Measurements from ENCODE around the gene GPR15LG.
"Not testable (repeated sequence)": the region's sequence is repeated elsewhere in the genome, so short reads cannot be mapped to it uniquely, and the experiment has no call there.

The GPR15LG gene

DNA sequence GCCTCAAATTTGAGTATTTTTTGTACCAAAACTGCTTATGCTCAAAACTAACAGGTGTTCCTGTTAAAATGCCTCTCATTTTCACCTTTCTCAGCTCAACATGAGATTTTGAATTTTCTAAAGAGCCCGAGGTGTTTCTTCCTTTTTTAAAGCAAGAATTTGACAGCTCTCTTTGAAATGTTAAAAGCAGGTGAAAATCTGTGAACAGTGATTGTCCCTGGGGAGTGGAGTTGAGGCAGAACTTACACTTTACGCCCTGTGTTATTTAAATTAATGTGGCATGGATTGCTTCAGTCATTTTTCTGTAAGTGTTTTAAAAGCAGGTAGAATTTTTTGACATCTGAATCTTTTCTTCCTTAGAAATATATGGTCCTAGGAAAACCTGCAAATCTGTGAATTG, 9.2 kb upstream of the GPR15LG start:
- DNase-seq (ENCODE audit: low read depth in 1 of 2, low spot score in 1 of 2): no peak

DNA sequence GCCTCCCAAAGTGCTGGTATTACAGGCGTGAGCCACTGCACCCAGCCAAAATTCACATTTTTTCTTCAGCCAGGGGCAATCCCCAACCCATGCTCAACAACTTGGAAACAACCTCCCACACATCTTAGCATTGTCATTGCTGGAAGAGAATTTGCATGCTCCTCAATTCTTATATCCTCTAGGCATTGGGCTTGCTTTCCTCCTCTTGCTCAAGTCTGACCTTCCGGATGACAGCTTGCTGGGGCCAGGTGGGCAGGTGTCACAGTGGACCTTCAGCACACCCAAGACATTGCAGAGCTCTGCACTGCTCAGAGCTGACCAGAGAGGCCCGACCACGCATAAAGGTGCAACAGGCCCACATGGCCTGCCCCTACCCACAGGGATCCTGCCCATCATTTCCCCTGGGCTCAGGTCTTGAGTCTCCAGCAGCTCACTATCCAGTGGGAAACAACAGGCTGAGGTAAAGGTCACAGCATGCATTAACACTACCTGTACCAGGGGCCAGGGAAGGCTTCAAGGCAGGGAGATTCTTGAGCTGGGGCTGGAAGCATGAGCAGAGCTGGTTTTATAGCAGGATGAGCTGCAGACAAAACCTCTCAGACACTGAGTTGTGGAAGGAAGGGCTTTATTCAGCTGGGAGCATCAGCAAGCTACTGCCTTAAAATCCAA, 6.8 kb upstream of the GPR15LG start:
- DNase-seq (ENCODE audit: low read depth in 1 of 2, low spot score in 1 of 2): no peak

DNA sequence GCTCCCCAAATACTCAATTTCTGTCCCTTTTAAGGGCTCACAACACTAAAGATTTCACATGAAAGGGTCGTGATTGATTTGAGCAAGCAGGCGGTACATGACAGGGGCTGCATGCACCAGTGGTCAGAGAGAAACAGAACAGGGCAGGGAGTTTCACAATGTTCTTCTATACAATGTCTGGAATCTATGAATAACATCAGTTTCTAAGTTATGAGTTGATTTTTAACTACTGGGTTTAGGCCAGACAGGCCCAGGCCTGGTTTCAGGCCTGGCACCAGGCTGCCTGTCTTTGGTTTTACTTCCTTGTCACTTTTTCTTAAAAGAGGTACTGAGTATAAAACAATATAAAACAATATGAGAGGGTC, 6.3 kb upstream of the GPR15LG start:
- DNase-seq (ENCODE audit: low read depth in 1 of 2, low spot score in 1 of 2): not testable (repeated sequence)

DNA sequence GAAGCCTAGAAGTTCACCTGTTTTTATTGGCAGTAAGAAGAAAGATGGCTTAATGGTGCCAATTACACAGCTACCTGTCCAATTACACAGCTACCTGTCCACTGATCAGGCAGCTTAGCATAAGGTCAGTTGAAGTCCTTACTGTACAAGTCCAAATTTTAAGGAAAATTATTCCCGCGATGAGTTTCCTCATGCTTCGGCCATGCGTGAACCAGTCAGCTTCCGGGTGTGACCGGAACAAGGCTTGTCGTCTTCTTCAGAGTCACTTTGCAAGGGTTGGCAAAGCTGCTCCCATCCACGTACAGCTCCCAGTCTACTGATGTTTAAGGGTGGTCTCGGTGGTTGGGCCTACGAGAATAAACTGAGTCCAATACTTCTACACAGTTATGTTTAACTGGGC, 5.2 kb upstream of the GPR15LG start:
- DNase-seq (ENCODE audit: low read depth in 1 of 2, low spot score in 1 of 2): not testable (repeated sequence)

DNA sequence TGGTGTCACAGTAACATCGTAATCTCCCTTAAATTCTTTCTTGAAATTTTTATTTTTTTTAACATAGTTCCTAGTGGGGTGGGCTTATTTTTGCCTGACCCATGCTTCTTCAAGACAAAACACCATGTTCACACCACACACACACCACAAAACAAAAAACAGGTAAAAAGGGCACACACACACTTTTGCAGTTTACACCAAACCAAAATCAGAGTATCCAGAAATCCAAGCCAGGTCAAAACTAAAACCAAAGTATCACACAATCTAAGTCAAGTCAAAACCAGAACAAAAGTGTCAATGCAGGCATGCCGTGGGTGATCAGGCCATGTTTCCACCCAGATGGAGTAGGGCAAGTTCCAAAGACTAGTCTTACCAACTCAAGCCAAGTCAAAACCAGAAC, 2.4 kb upstream of the GPR15LG start:
- not testable (repeated sequence) for DNase-seq (ENCODE audit: low read depth in 1 of 2, low spot score in 1 of 2)

DNA sequence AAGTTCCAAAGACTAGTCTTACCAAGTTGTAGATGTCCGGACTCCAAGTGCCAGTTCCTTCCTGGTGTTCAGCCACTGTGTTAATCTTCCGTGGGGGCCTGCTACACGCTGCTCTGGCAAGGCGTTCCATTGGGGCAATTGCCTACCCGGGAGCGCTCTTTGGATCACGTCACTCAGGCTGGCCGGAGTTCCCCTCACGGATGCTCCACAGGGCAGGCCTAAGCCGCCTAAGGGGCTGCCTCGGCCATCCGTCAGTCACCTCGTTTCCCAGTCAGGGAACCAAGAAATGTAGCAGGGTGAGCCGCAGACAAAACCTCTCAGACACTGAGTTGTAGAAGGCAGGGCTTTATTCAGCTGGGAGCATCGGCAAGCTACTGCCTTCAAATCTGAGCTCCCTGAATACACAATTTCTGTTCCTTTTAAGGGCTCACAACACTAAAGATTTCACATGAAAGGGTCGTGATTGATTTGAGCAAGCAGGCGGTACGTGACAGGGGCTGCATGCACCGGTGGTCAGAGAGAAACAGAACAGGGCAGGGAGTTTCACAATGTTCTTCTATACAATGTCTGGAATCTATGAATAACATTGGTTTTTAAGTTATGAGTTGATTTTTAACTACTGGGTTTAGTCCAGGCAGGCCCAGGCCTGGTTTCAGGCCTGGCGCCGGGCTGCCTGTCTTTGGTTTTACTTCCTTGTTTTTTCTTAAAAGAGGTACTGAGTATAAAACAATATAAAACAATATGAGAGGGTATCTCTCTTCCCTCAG, 1.7 kb upstream of the GPR15LG start:
- not testable (repeated sequence) for DNase-seq (ENCODE audit: low read depth in 1 of 2, low spot score in 1 of 2)

DNA sequence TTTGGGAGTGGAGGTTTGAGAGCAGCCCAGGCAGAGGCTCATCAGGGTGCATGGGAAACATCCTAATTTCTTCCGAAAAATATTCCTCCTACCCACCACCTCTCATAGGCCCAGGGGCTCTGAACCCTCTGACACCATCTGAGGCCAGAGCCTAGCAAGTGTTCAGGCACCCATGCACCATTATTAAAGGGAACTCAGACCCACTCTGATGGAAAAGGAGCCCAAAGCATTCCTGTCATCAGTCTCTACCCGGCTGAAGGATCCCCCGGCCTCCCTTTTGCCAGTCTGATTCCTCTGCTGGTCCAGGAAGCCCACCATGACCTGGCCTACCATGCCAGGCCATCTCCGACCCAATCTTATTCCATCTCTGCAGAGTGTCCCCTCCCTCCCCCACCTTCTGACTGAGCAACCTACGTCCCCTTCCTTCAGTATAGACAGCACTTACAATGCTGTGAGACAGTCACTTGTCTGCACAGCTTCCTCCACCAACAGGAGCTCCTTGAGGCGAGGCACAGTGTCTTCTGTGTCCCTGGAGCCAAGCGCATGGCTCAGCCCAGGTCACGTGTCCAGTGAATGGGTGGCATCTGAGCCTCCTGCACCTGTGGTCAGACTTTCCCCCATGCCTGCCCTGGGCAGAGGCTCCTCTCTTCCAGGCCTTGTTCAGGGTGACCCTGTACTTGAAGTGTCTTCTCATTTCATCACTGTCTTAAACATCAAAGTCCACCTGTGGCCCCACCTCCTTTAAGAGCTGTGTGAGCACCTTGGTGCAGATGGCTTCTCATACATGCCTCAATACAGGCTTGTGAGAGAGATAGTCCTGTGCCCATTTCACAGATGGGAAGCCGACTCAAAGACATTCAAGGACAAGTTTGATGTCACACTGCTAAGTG, 889 bp upstream of the GPR15LG start:
- no peak for DNase-seq (ENCODE audit: low read depth in 1 of 2, low spot score in 1 of 2)

DNA sequence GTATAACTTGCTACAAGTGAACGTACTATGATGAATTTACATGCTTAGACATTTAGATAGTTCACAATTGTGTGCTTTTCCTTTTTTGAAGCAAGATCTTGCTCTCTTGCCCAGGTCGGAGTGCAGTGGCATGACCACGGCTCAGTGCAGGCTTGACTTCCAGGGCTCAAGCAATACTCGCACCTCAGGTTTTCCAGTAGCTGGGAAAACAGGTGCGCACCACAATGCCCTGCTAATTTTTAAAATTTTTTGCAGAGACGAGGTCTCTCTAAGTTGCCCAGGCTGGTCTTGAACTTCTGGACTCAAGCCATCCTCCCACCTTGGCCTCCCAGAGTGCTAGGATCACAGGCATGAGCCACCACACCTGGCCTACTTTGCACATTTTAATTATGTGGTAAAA, 1.8 kb downstream of the GPR15LG start:
- no peak for DNase-seq (ENCODE audit: low read depth in 1 of 2, low spot score in 1 of 2)

DNA sequence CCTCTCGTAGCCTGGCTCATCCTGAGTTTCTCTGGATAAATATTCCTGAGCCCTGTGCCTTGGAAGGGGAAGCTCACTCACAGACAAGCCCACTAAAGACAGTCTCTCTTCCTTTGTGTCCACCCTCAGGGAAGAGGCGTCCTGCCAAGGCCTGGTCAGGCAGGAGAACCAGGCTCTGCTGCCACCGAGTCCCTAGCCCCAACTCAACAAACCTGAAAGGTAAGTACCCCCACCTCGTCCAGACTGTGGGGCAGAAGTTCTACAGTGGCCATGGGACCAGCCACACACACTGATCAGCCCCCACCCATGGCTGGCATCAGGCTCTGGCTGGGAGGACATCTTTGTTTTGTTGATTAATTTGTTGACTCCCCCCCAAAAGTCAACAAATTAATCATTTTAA, 2.8 kb downstream of the GPR15LG start:
- DNase-seq (ENCODE audit: low read depth in 1 of 2, low spot score in 1 of 2): no peak

DNA sequence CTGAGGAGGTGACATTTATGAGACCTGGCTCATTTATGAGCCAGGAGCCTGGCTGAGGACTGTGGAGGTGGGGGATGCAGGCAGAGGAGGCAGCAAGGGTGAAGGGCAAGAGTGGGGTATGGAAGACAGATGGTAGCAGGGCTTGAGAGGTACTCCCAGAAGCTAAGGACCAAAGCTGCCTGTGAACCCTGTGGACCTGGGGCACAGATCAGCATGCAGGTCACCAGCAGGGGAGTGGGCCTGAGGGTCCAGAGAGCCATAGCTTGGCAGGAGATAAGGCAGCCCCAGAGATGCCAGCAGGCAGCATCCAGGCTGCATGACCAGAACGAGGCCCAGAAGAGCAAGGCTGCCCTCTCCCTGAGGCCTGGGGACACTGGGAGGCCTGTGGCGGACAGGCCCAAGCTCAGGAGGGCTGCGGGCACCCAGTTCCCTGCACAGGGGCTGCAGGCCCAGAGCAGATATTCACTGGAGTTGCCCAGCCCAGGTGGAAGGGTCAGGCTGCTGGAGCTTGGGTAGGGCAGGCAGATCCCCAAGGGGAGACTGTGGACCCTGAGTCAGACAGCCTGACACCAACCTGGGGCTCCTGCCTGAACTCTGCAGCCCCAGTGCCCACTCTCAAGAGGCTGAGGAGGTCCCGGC, 3.4 kb downstream of the GPR15LG start:
- no peak for DNase-seq (ENCODE audit: low read depth in 1 of 2, low spot score in 1 of 2)

DNA sequence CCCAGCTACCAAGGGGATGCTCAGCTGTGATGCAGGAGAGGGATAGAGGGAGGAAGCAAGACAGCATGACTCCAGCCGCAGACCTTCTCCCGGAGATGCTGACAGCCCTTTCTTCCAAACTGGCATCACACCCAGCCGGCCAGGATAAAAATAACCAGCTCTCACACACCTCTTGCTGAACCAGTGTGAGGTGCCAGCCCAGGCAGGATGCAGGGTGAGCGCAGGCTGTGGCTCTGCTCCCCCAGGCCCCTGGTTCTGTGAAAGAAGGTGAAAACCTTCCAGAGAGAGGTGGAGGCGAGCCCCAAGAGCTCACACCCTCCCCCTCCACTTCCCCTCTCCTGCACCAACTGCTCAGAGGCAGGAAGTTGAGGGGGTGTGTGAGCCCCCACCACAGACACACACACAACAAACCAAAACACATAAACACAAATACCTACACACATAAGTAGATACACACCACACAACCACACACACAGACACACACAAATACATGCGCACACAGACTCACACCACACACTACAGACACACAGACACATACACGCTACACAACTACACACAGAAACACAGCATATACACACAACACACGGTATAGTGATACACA, 4.0 kb downstream of the GPR15LG start:
- DNase-seq (ENCODE audit: low read depth in 1 of 2, low spot score in 1 of 2): no peak

DNA sequence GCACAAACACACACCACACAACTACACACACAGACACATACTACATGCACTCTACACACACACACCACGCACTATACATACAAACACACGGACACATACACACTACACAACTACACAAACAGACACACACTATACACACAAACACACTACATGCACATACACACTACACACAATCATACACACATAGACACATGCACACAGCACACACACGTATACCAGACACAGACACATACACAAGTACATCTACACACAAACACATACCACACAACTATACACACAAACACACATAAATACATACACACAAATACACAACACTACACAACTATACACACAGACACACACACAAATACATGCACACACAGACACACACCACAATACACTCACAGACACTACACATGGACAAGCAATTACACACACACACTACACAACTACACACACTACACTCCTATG, 4.6 kb downstream of the GPR15LG start:
- DNase-seq (ENCODE audit: low read depth in 1 of 2, low spot score in 1 of 2): no peak

DNA sequence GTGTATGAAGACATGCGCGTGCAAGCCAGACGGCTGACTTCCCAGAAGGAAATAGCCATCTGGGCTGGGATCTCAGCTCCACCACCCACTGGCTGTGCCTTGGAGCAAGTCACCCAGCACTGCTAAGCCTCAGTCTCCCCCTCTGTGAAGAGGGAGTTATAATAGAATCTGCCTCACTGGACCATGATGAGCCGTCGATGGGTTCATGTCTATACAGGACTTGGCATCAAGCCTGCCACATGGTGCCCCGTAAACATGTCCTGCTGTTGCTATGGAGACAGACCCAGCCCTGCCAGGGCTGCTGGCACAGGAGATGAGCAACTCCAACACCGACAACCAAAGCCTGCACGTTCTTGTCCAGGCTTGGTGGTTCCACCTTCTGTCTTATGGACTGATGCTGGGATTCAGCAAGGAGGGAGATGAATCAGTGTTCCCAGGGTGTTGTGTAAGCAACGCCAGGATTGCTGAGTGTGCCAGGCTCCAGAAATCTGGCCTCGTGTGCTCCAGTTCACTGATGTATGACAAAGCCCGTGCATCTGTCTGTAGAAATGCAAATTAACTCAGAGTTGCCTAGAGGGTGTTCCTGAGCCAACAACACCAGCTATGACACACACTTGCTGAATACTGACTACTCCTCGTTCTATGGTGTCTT, 5.6 kb downstream of the GPR15LG start:
- DNase-seq (ENCODE audit: low read depth in 1 of 2, low spot score in 1 of 2): no peak

DNA sequence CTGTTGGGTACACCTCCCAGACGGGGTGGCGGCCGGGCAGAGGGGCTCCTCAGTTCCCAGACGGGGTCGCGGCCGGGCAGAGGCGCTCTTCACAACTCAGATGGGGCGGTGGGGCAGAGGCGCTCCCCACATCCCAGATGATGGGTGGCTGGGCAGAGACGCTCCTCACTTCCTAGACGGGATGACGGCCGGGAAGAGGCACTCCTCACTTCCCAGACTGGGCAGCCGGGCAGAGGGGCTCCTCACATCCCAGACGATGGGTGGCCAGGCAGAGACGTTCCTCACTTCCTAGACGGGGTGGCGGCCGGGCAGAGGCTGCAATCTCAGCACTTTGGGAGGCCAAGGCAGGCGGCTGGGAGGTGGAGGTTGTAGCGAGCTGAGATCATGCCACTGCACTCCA, 6.8 kb downstream of the GPR15LG start:
- DNase-seq (ENCODE audit: low read depth in 1 of 2, low spot score in 1 of 2): not testable (repeated sequence)

DNA sequence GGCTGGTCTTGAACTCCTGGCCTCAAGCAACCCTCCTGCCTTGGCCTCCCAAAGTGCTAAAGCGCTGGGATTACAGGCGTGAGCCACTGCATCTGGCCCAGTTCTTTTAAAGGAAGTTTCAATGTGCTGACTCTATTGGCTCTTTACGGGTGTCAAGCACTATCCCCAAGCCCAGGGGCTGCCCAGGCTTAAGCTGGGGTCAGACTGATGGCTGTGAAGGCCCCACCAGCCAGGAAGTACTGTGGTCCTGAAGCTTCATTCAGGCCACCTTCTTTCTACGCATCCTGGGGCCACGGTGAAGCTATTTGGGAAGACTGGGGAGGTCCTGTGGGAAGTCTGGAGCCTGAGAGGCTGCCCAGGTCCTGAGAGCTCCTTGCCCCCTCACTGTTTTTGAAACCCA, 8.0 kb downstream of the GPR15LG start:
- DNase-seq (ENCODE audit: low read depth in 1 of 2, low spot score in 1 of 2): no peak

DNA sequence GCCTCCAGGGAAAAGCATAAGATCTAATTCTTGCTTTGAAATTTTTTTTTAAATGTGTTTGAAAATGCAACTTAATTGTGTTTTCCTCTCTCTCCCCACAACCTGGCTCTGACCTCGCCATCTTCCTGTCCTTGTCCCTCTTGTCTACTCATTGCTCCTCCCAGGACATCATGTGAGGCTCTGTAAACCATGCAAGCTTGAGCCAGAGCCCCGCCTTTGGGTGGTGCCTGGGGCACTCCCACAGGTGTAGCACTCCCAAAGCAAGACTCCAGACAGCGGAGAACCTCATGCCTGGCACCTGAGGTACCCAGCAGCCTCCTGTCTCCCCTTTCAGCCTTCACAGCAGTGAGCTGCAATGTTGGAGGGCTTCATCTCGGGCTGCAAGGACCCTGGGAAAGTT, 10.9 kb downstream of the GPR15LG start:
- DNase-seq (ENCODE audit: low read depth in 1 of 2, low spot score in 1 of 2): no peak

DNA sequence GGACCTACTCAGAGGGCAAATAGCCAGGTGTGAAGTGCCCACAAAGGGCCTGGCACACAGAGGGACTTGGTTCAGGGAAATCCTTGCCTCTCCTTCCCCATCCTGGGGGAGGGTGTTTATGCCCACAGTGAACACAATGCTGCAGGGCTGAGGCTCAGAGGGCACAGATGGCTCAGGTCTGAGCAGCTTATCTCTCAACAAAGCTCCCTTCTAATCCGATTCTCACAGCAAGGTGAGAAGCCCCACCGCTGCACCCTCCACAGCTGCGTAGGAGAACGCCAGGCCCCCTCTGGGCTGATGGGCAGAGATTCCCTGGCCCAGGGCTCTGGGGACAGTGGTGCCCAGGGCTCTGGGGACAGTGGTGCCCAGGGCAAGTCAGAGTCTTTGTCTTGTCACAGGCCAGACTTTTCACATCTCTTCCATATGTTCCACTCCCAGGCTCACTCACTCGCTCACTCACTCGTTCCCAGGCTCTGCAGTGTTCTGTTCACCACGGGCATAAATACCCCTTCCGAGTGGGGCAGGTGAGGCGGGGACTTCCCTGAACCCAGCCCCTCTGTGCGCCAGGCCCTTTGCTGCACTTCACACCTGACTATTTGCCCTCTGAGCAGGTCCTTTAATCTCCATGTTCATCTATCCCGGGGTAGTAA, 12.1 kb downstream of the GPR15LG start:
- no peak for DNase-seq (ENCODE audit: low read depth in 1 of 2, low spot score in 1 of 2)

DNA sequence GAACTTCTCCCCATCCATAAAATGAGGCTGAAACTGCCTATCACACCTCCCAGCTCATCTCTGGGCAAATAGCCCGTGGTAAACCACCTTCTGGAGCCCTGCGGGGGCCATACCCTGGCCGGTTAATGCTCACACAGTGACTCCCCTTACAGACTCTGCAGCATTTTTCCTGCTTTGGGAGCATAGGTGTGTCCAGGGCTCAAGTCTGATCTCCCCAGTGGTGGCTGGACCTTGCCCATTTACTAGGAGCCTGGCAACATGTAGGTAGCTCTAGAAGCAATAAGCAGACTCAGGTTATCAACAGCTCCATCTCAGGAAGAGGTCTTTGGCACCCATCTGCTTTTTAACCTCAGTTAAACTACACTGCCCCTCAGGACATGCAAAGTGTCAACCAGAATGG, 15.2 kb downstream of the GPR15LG start:
- DNase-seq (ENCODE audit: low read depth in 1 of 2, low spot score in 1 of 2): no peak

DNA sequence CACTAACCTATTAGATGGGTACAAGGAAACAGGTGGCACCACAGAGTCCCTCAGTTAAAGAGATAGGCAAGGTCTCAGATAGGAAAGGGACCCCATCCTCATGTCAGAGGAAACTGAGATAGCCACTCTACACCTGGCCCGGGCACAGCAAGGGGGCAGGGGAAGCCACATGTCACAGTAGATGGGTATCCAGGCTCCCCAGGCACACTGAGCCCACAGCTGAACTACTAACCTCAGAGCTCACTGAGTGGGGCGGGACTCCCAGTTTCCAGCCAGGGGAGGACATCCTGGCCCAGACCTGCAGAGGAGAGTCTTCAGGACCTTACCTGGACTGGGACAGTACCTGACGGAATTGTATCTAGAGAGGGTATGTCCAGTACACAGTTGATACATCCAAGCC, 17.0 kb downstream of the GPR15LG start:
- no peak for DNase-seq (ENCODE audit: low read depth in 1 of 2, low spot score in 1 of 2)

DNA sequence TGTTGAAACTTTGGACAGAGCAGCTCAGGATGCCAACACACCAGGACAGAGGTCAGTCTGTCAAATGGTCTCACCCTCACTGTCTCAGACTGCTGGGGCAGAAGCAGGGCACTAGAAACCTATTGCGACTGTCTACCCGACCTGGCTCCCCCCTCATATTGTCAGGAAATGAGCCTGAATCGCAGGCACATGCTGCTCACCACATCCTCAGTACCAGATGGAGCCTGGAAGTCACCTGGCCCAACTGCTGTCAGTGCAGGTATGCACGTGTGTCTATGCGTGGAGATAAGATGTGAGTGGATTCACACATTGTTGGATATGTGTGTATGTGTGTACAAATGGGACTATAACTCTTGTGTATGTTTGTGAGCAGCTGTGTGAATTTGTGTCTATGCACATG, 17.5 kb downstream of the GPR15LG start:
- no peak for DNase-seq (ENCODE audit: low read depth in 1 of 2, low spot score in 1 of 2)
